A549 (cell line): Measurements from ENCODE around the gene PTPRF. TPM values are rescaled to one million over a fixed set of nuclear protein-coding genes. Genes with fewer than 3 reads are reported as not detected.

ENCODE experiments used
- ATAC-seq, 2 experiments: fragments of 200-7000 bp in 1 of 2; fragments of >200 bp in 1 of 2; cut with Nextera tagmentation in 1 of 2; cut with Tn5 transposase in 1 of 2; 3 replicates each; pipeline versions ENCODE4 v1.8.0 to v1.9.1; 2018 to 2020; ENCODE audit warnings: mild to moderate bottlenecking in 1 of 2, moderate library complexity in 1 of 2
- CTCF ChIA-PET: fragments of 300-600 bp; sonication (Branson Sonifier 250); formaldehyde crosslinking; extraction: SDS; loops from one replicate; lab custom pipeline; 2021; ENCODE audit warnings: antibody characterized with exemption, inconsistent platforms; lab: Yijun Ruan, JAX
- POLR2A ChIA-PET: fragments of 350-600 bp; formaldehyde crosslinking; extraction: SDS; loops from one replicate; lab custom pipeline; 2021; ENCODE audit warnings: antibody characterized with exemption, inconsistent platforms; lab: Yijun Ruan, JAX
- DNase-seq, 2 experiments: peaks; one replicate each; pipeline versions ENCODE4 v3.0.0 to v3.0.0-alpha.2; 2011 to 2016; ENCODE audit warnings: low read depth in 1 of 2, low spot score in 1 of 2
- FAIRE-seq: peaks from 2 replicates; lab custom pipeline; 2011; peaks lifted over from hg19 to GRCh38; lab: Jason Lieb, UNC
- H3K27ac ChIP-seq, 2 experiments: fragments of >200 bp; sonication (Bioruptor Twin); formaldehyde crosslinking; 3 replicates each; pipeline ENCODE4 v1.5.1; 2016 to 2017
- H3K4me1 ChIP-seq: fragments of >200 bp; sonication (Bioruptor Twin); formaldehyde crosslinking; 3 replicates; pipeline ENCODE4 v1.6.1; 2016
- H3K4me2 ChIP-seq: fragments of >200 bp; sonication (Bioruptor Twin); formaldehyde crosslinking; 3 replicates; pipeline ENCODE4 v1.6.1; 2016
- H3K4me3 ChIP-seq: fragments of >200 bp; sonication (Bioruptor Twin); formaldehyde crosslinking; 3 replicates; pipeline ENCODE4 v1.5.1; 2016
- H3K9me3 ChIP-seq: fragments of >200 bp; sonication (Bioruptor Twin); formaldehyde crosslinking; 3 replicates; pipeline ENCODE4 v1.6.1; 2016
- CEBPB ChIP-seq, 2 experiments: fragments of >200 bp in 1 of 2; sonication (Bioruptor Twin) in 1 of 2; formaldehyde crosslinking in 1 of 2; IDR thresholded peaks; 2 replicates each; pipeline ENCODE4 v1.6.1; 2012 to 2016
- CHD2 ChIP-seq: fragments of 150-350 bp; IDR thresholded peaks from 2 replicates; pipeline ENCODE4 v1.6.1; 2014; ENCODE audit warnings: low read length; ENCODE audit not compliant: partially characterized antibody
- EP300 ChIP-seq, 2 experiments: fragments of >200 bp; sonication (Bioruptor Twin); formaldehyde crosslinking; IDR thresholded peaks; 2 replicates in 1 of 2; 3 replicates in 1 of 2; pipeline ENCODE4 v1.6.1; 2016 to 2017
- HDAC2 ChIP-seq: fragments of 200-600 bp; sonication (generic); IDR thresholded peaks from 2 replicates; pipeline ENCODE4 v1.6.1; 2016
- HEYL ChIP-seq: fragments of 250-450 bp; sonication (Bioruptor Pico); IDR thresholded peaks from 2 replicates; pipeline ENCODE4 v1.8.0; 2021; ENCODE audit warnings: mild to moderate bottlenecking, moderate library complexity
- HMGXB4 ChIP-seq: fragments of 250-450 bp; sonication (Bioruptor Pico); IDR thresholded peaks from 2 replicates; pipeline ENCODE4 v1.5.0; 2021; ENCODE audit warnings: mild to moderate bottlenecking, moderate library complexity, borderline replicate concordance
- HOXA7 ChIP-seq: fragments of 250-450 bp; sonication (Bioruptor Pico); IDR thresholded peaks from 2 replicates; pipeline ENCODE4 v1.5.0; 2020; ENCODE audit warnings: mild to moderate bottlenecking, moderate library complexity
- HOXB5 ChIP-seq: fragments of 250-450 bp; sonication (Bioruptor Pico); IDR thresholded peaks from 2 replicates; pipeline ENCODE4 v1.5.0; 2020; ENCODE audit warnings: mild to moderate bottlenecking, moderate library complexity
- JUN ChIP-seq, 2 experiments: fragments of >200 bp; sonication (Bioruptor Twin); formaldehyde crosslinking; IDR thresholded peaks; 2 replicates in 1 of 2; 3 replicates in 1 of 2; pipeline ENCODE4 v1.6.1; 2016 to 2017
- MAZ ChIP-seq: fragments of 150-350 bp; IDR thresholded peaks from 2 replicates; pipeline ENCODE4 v1.6.1; 2014; ENCODE audit warnings: antibody characterized with exemption, low read depth, low read length, borderline replicate concordance
- POLR2A ChIP-seq: IDR thresholded peaks from 2 replicates; pipeline ENCODE4 v1.6.1; 2012; ENCODE audit warnings: mild to moderate bottlenecking, low read length
- POLR2AphosphoS2 ChIP-seq: conservative IDR thresholded peaks from 2 replicates; pipeline ENCODE4 v1.6.1; 2012; ENCODE audit warnings: low read length, improper control_type of control experiment, inconsistent platforms
- RCOR1 ChIP-seq: fragments of 150-350 bp; IDR thresholded peaks from 2 replicates; pipeline ENCODE4 v1.6.1; 2014; ENCODE audit warnings: antibody characterized with exemption, low read length, low read depth
- RNF2 ChIP-seq: fragments of 200-600 bp; sonication (generic); IDR thresholded peaks from 2 replicates; pipeline ENCODE4 v1.6.1; 2016; ENCODE audit warnings: low read depth, mild to moderate bottlenecking, antibody characterized with exemption, moderate library complexity, borderline replicate concordance
- SREBF2 ChIP-seq: fragments of 450-650 bp; IDR thresholded peaks from 2 replicates; pipeline ENCODE4 v1.6.1; 2014; ENCODE audit warnings: mild to moderate bottlenecking, moderate library complexity
- TP53 ChIP-seq: fragments of 250-450 bp; sonication (Bioruptor Pico); IDR thresholded peaks from 2 replicates; pipeline ENCODE4 v1.5.0; 2021; ENCODE audit warnings: mild to moderate bottlenecking, moderate library complexity
- ZC3H11A ChIP-seq: fragments of 450-650 bp; IDR thresholded peaks from 2 replicates; pipeline ENCODE4 v1.6.1; 2014; ENCODE audit warnings: antibody characterized with exemption, mild to moderate bottlenecking
- ZNF302 ChIP-seq: fragments of 250-450 bp; sonication (Bioruptor Pico); IDR thresholded peaks from 2 replicates; pipeline ENCODE4 v1.9.0; 2021; ENCODE audit warnings: inconsistent platforms, mild to moderate bottlenecking, moderate library complexity
- WGBS: methylation state at CpG from one replicate; pipeline ENCODE4 v1.1.6; 2017; ENCODE audit errors: missing lambda C conversion rate; 5-methylcytosine and 5-hydroxymethylcytosine counted together
- polyA plus RNA-seq, 4 experiments: library from polyadenylated mRNA; depleted of rRNA in 3 of 4; stranded (reverse); fragments of >200 nt; fragmentation: RNase III in 1 of 4; extraction: RNeasy Plus Mini Kit Qiagen cat#74134 plus additional on column Dnase treatment in 1 of 4; gene quantifications; 2 replicates in 3 of 4; 3 replicates in 1 of 4; pipeline ENCODE4 v1.2.3, GENCODE V29; 2011 to 2017
- TF ChIP-seq, protein P1 (sequence below): fragments of >200 bp; sonication (Bioruptor Twin); formaldehyde crosslinking; IDR thresholded peaks from 3 replicates; pipeline ENCODE4 v1.5.1; 2016
- TF ChIP-seq, protein P2 (sequence below): fragments of 450-650 bp; IDR thresholded peaks from 2 replicates; pipeline ENCODE4 v1.6.1; 2014; ENCODE audit warnings: antibody characterized with exemption

The PTPRF gene
- polyA plus RNA-seq, 2 of the 4 experiments (the other 2 are of a cell fraction): 68.5 to 96.5 TPM

DNA sequence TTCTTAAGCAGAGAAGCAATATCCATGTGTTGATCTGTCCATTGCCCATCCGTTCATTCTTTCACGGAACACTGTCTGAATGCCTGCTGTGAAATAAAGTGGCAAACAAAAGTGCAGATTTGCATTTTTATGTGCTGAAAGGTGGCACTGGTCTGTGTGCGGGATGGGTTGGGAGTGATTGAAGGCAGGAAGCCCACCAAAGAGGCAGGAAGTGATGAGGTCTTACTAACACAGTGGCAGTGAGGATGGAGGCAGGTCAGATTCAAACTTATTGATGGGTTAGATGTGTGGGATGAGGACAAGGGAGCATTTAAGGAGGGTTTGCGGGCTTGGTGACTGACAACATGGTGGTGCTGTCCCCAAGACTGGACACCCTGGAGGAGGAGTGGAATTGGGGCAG is 8.3 kb downstream of the PTPRF start (continued):
- no peak for TF ChIP-seq POLR2AphosphoS2
- TF ChIP-seq RNF2: no peak
- TF ChIP-seq RCOR1: no peak
- no peak for TF ChIP-seq HDAC2
- no peak for TF ChIP-seq CHD2
- no peak for TF ChIP-seq EP300 (IDR thresholded peaks at IDR 0.05)
- TF ChIP-seq POLR2A: no peak
- TF ChIP-seq JUN (IDR thresholded peaks at IDR 0.05): no peak
- no peak for TF ChIP-seq HEYL (CRISPR knock-in tag)

GRCh38 chr1:43539726-43540434 is 9.2 kb downstream of the PTPRF start:
- WGBS: 89% methylated on average over 7 of the region's 7 CpGs
- no peak overlapping the region for H3K27ac ChIP-seq
- peaks cover 17% of the 10 kb centered on the region for H3K4me1 ChIP-seq
- FAIRE-seq: no peak
- DNase-seq: no peak
- no peak overlapping the region for H3K4me3 ChIP-seq
- H3K9me3 ChIP-seq: no peaks in the 10 kb centered on the region
- POLR2A ChIA-PET: no interaction called here
- H3K4me2 ChIP-seq: no peak overlapping the region
- no peak for ATAC-seq
- TF ChIP-seq CEBPB (IDR thresholded peaks at IDR 0.05) (0 out of 4 replicates have a peak, but pooled peaks of 1 of the 2 experiments have one; percentile 27), ZNF302 (CRISPR knock-in tag) (no peak), HDAC2 (no peak), MAZ (no peak)
- CTCF ChIA-PET: interaction anchor here (1.1 kb wide), 1 partner anchor 10 kb away, joined by 4 read pairs; no protein-coding TSS in a partner anchor

GRCh38 chr1:43540653-43541071 is 10.0 kb downstream of the PTPRF start:
- TF ChIP-seq RNF2: no peak
- TF ChIP-seq MAZ: no peak
- TF ChIP-seq, protein P1, sequence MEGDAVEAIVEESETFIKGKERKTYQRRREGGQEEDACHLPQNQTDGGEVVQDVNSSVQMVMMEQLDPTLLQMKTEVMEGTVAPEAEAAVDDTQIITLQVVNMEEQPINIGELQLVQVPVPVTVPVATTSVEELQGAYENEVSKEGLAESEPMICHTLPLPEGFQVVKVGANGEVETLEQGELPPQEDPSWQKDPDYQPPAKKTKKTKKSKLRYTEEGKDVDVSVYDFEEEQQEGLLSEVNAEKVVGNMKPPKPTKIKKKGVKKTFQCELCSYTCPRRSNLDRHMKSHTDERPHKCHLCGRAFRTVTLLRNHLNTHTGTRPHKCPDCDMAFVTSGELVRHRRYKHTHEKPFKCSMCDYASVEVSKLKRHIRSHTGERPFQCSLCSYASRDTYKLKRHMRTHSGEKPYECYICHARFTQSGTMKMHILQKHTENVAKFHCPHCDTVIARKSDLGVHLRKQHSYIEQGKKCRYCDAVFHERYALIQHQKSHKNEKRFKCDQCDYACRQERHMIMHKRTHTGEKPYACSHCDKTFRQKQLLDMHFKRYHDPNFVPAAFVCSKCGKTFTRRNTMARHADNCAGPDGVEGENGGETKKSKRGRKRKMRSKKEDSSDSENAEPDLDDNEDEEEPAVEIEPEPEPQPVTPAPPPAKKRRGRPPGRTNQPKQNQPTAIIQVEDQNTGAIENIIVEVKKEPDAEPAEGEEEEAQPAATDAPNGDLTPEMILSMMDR: no peak
- no peak for TF ChIP-seq JUN (IDR thresholded peaks at IDR 0.05)
- no peak for TF ChIP-seq TP53 (CRISPR knock-in tag)
- no peak for TF ChIP-seq HOXB5 (CRISPR knock-in tag)
- TF ChIP-seq ZNF302 (CRISPR knock-in tag): no peak
- no peak for TF ChIP-seq HMGXB4 (CRISPR knock-in tag)
- TF ChIP-seq SREBF2: no peak
- TF ChIP-seq HOXA7: no peak
- no peak for TF ChIP-seq ZC3H11A
- TF ChIP-seq, protein P2, sequence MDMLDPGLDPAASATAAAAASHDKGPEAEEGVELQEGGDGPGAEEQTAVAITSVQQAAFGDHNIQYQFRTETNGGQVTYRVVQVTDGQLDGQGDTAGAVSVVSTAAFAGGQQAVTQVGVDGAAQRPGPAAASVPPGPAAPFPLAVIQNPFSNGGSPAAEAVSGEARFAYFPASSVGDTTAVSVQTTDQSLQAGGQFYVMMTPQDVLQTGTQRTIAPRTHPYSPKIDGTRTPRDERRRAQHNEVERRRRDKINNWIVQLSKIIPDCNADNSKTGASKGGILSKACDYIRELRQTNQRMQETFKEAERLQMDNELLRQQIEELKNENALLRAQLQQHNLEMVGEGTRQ: no peak
- CTCF ChIA-PET: interaction anchor here (0.7 to 1.6 kb wide), 3 partner anchors 8 to 314 kb away, joined by 3 to 4 read pairs (median 3); no protein-coding TSS in a partner anchor
- ATAC-seq (no peak), DNase-seq (no peak), FAIRE-seq (no peak)
- no peak overlapping the region for H3K27ac ChIP-seq
- WGBS: 92% methylated on average over 14 of the region's 15 CpGs
- no peak overlapping the region for H3K4me2 ChIP-seq
- H3K9me3 ChIP-seq: no peaks in the 10 kb centered on the region
- peaks cover 24% of the 10 kb centered on the region for H3K4me1 ChIP-seq
- POLR2A ChIA-PET: no interaction called here
- H3K4me3 ChIP-seq: no peak overlapping the region
